Astrocyte of the cerebellum (primary cell): ENCODE results near the gene SIKE1.
"Not testable (repeated sequence)": the region's sequence is repeated elsewhere in the genome, so short reads cannot be mapped to it uniquely, and the experiment has no call there.

Experiments
- DNase-seq: peaks from one replicate; pipeline ENCODE4 v3.0.0-alpha.2; 2011; ENCODE audit warnings: low read depth
- H3K4me3 ChIP-seq: 2 replicates; pipeline ENCODE4 v1.5.1; 2011; ENCODE audit warnings: mild to moderate bottlenecking, low read depth, low read length, moderate library complexity
- CTCF ChIP-seq: IDR thresholded peaks from 2 replicates; pipeline ENCODE4 v1.5.1; 2012; ENCODE audit warnings: low read length, low read depth, moderate library complexity, mild to moderate bottlenecking; ENCODE audit errors: missing control alignments
- in situ Hi-C: cut with HindIII; loops from 2 replicates; pipeline ENCODE4 v1.10.0; 2017; ENCODE audit warnings: low sequenced_read_pairs

Gene SIKE1

GRCh38 chr1:114780344-114781226 lies at the start of gene SIKE1:
SIKE1 (minus strand) TSS chr1:114780685; CDS start chr1:114780607, 78 bp downstream.
- H3K4me3 ChIP-seq = peak within 1 kb of the TSS; percentile 95
- peak; percentile 3 for TF ChIP-seq CTCF
- in situ Hi-C loops = no loop called here
- DNase-seq = peak; percentile 91

GRCh38 chr1:114830075-114830474 lies 49.6 kb upstream of the SIKE1 start:
- H3K4me3 ChIP-seq, in situ Hi-C loops, DNase-seq: not testable (repeated sequence)

DNA sequence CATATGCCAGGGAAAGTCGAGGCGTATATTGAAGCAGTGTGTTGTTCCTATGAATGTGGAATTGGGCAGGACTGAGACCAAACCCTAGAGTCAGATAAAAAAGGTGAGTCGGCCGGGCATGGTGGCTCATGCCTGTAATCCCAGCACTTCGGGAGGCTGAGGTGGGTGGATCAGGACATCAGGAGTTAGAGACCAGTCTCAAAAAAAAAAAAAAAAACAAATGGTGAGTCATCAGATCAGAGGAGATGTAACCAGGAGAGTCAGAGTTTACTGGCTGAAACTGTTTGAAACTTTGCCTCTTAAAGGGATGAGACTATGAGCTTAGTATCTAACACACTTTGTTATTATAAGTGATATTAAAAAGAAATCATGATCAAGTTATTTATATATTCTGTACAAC lies 47.8 kb upstream of the SIKE1 start:
- no peak for DNase-seq
- TF ChIP-seq CTCF = no peak
- no peak overlapping the region for H3K4me3 ChIP-seq
- in situ Hi-C loops = no loop called here

DNA sequence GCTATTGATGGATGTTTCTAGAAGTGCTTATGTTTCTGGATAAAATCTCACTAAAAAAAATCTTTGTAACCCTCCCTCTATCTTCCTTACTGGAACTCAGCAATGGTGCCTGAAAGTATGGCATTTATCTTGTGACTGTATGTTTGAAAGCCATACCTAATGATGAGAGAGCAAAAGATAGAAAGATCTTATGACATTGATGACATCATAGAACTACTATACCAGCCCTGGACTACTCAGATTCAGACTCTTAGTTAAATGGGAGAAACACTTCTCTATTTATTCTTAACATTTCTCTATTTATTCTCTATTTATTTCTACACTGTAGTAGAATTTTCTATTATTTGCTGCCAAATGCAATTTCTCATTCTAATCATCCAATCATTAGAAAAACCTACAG lies 41.5 kb upstream of the SIKE1 start:
- in situ Hi-C loops = no loop called here
- no peak for TF ChIP-seq CTCF
- no peak for DNase-seq
- no peak overlapping the region for H3K4me3 ChIP-seq

- no peak overlapping the region for H3K4me3 ChIP-seq
- in situ Hi-C loops = no loop called here
These were observed 39.9 kb upstream of the SIKE1 start for GRCh38 chr1:114820392-114820791.

GRCh38 chr1:114819869-114820268 lies 39.4 kb upstream of the SIKE1 start:
- no peak overlapping the region for H3K4me3 ChIP-seq
- DNase-seq = no peak
- in situ Hi-C loops = no loop called here
- TF ChIP-seq CTCF = no peak

More at GRCh38 chr1:114820392-114820791, 39.9 kb upstream of the SIKE1 start:
- TF ChIP-seq CTCF = no peak
- no peak for DNase-seq

DNA sequence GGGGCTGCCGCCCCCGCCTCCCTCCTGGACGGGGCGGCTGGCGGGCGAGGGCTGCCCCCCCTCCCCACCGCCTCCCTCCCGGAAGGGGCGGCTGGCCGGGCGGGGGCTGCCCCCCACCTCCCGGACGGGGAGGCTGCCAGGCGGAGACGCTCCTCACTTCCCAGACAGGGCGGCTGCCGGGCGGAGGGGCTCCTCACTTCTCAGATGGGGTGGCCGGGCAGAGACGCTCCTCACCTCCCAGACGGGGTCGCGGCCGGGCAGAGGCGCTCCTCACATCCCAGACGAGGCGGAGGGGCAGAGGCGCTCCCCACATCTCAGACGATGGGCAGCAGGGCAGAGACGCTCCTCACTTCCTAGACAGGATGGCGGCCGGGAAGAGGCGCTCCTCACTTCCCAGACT lies 24.0 kb upstream of the SIKE1 start:
- H3K4me3 ChIP-seq, DNase-seq, in situ Hi-C loops: not testable (repeated sequence)
